ENCODE data around the gene ZFAND2A. TPM values are rescaled to one million over a fixed set of nuclear protein-coding genes. Genes with fewer than 3 reads are reported as not detected.

The ZFAND2A gene
- total and polyA plus RNA-seq, 2 of the 8 experiments (the other 6 are each of a cell fraction or from before 2014, with no cell fraction given), result 16.6 to 20.3 TPM

DNA sequence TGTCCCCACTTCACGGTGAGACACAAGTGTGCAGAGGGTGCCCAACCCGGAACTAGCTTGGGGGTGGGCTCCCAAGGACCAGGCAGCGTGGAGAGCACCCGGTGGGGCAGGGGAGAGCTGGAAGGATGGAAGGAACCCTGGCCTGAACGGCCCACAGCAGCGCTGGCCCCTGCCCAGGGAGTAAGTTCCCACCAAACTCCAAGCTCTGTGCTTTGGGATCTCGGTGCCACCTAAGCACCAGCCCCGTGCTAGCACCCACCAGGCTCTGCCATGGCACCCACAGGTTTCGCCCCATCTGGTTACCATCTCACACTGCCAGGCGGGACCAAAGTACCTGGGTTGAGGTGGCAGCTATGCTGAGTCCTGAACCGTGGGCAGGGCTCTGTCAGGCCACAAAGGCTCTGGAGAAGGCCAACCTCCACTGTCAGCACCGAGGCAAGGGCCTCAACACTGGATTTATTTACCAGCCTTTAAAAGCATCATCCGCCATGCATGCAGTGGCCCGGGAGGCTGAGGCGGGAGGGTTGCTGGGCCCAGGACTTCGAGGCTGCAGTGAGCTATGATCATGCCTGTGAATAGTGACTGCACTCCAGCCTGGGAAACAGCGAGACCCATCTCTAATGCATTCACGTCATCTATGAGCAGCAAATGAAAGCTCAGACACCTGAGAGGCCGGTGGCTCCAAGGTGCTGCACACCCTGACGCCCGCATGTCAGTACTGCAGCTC is 56.0 kb downstream of the ZFAND2A start:
- CTCF ChIA-PET (ENCODE audit: partially characterized antibody), result interaction anchor here (0.8 to 1.9 kb wide), 11 partner anchors 9 to 111 kb away, joined by 3 to 8 read pairs (median 3); no protein-coding TSS in a partner anchor
- POLR2A ChIA-PET (ENCODE audit: partially characterized antibody), result interaction anchor here (1.7 kb wide), 1 partner anchor 8 kb away, joined by 5 read pairs; no protein-coding TSS in a partner anchor
- no peak for TF ChIP-seq SAP30 (IDR thresholded peaks at IDR 0.05; ENCODE audit: insufficient read depth, insufficient replicate concordance, low read length)
- TF ChIP-seq SP1 (IDR thresholded peaks at IDR 0.05; ENCODE audit: low read depth, low read length), result no peak
- TF ChIP-seq NRF1 (IDR thresholded peaks at IDR 0.05; ENCODE audit: low read depth, low read length), result no peak
- no peak for TF ChIP-seq SP4 (IDR thresholded peaks at IDR 0.05; ENCODE audit: low read length)
- no peak for TF ChIP-seq RBBP5 (IDR thresholded peaks at IDR 0.05; ENCODE audit: borderline replicate concordance, low read depth, low read length)
- no peak for TF ChIP-seq CREB1 (IDR thresholded peaks at IDR 0.05)
- TF ChIP-seq RXRA (IDR thresholded peaks at IDR 0.05; ENCODE audit: insufficient read depth, low read depth, low read length), result no peak
- TF ChIP-seq, protein P1, sequence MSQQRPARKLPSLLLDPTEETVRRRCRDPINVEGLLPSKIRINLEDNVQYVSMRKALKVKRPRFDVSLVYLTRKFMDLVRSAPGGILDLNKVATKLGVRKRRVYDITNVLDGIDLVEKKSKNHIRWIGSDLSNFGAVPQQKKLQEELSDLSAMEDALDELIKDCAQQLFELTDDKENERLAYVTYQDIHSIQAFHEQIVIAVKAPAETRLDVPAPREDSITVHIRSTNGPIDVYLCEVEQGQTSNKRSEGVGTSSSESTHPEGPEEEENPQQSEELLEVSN (IDR thresholded peaks at IDR 0.05), result no peak
- TF ChIP-seq CEBPB (IDR thresholded peaks at IDR 0.05; ENCODE audit: low read depth, low read length), result no peak
- TF ChIP-seq MAFK (IDR thresholded peaks at IDR 0.05; ENCODE audit: low read depth, low read length), result no peak
- no peak for TF ChIP-seq CHD2 (IDR thresholded peaks at IDR 0.05; ENCODE audit: low read length)

More for the DNA sequence above, 56.0 kb downstream of the ZFAND2A start:
- no peaks in the 10 kb centered on the region for H3K23me2 ChIP-seq (ENCODE audit: low read depth, low read length)
- no peak overlapping the region for H2AFZ ChIP-seq (ENCODE audit: low read length)
- H3K4me1 ChIP-seq (replicated peaks in 1 of 4; ENCODE audit: control insufficient read depth in 3 of 4, insufficient read depth in 4 of 4, low read length in 3 of 4), result no peaks in the 10 kb centered on the region
- peaks cover 0 to 16% of the 10 kb centered on the region in 2 experiments; a peak in 1 of 4 replicates for H3K79me2 ChIP-seq (ENCODE audit: control insufficient read depth in 1 of 2, insufficient read depth in 2 of 2, low read length in 2 of 2)
- H4K5ac ChIP-seq (ENCODE audit: insufficient read length, low read depth, low read length), result no peak overlapping the region
- no peaks in the 10 kb centered on the region for H3K9me3 ChIP-seq (ENCODE audit: insufficient read depth in 2 of 2, low read depth in 1 of 2, low read length in 1 of 2)
- H2BK15ac ChIP-seq (ENCODE audit: low read length), result no peak overlapping the region
- H3K14ac ChIP-seq (ENCODE audit: insufficient read length), result no peak overlapping the region
- H3K56ac ChIP-seq (replicated peaks; ENCODE audit: insufficient read length, low read depth, low read length), result no peak overlapping the region
- DNase-seq (ENCODE audit: low read depth in 1 of 2, low spot score in 2 of 2) (no peak), FAIRE-seq (no peak)
- H3K79me1 ChIP-seq (ENCODE audit: low read depth, low read length), result peaks cover 23% of the 10 kb centered on the region
- H3K18ac ChIP-seq (ENCODE audit: extremely low read depth, low read length), result no peak overlapping the region
- H2BK5ac ChIP-seq (ENCODE audit: low read depth, low read length), result no peak overlapping the region
- H3K4me2 ChIP-seq (ENCODE audit: insufficient read depth in 1 of 2, low read depth in 2 of 2, low read length in 2 of 2), result no peak overlapping the region
- H3K4ac ChIP-seq (replicated peaks; ENCODE audit: insufficient read length, low read depth, low read length), result no peak overlapping the region
- no peak overlapping the region for H3K27ac ChIP-seq (ENCODE audit: low read depth, low read length)
- WGBS, 2 experiments (ENCODE audit: extremely low coverage in 1 of 2, insufficient coverage in 1 of 2, insufficient read length in 1 of 2, insufficient replicate concordance in 2 of 2, low coverage in 1 of 2, low lambda C conversion rate in 2 of 2, missing lambda C conversion rate in 1 of 2), result 93% methylated on average over 21 of the region's 21 CpGs; no CpG with 5 or more reads in 1 of the 2 experiments
- H2BK20ac ChIP-seq (ENCODE audit: low read length), result no peak overlapping the region
- no peak overlapping the region for H2BK120ac ChIP-seq (replicated peaks; ENCODE audit: low read depth, low read length)
- no peak overlapping the region for H2BK12ac ChIP-seq (ENCODE audit: low read depth, low read length)
- no peak overlapping the region for H3K23ac ChIP-seq (ENCODE audit: insufficient read length)
- no peak overlapping the region for H4K8ac ChIP-seq (ENCODE audit: extremely low read depth, insufficient read depth, low read length)
- H4K20me1 ChIP-seq (replicated peaks in 1 of 2; ENCODE audit: control insufficient read depth in 1 of 2, insufficient read depth in 2 of 2, low read length in 2 of 2), result peaks cover 0 to 19% of the 10 kb centered on the region in 2 experiments
- H2AK5ac ChIP-seq (ENCODE audit: low read depth, low read length), result no peak overlapping the region
- no peak overlapping the region for H4K91ac ChIP-seq (replicated peaks; ENCODE audit: insufficient read length, low read length)
- H3K9ac ChIP-seq (replicated peaks in 1 of 4; ENCODE audit: extremely low read depth in 1 of 4, low read depth in 3 of 4, low read length in 3 of 4), result no peak overlapping the region
- no peaks in the 10 kb centered on the region for H3K27me3 ChIP-seq (replicated peaks in 1 of 4; ENCODE audit: control insufficient read depth in 3 of 4, extremely low read depth in 1 of 4, insufficient read depth in 3 of 4, low read length in 3 of 4)
- no peak overlapping the region for H3K4me3 ChIP-seq (ENCODE audit: extremely low read depth in 1 of 4, insufficient read depth in 2 of 4, low read depth in 3 of 4, low read length in 4 of 4)
- H3K36me3 ChIP-seq (ENCODE audit: control insufficient read depth in 2 of 4, insufficient read depth in 4 of 4, low read length in 3 of 4), result no peaks in the 10 kb centered on the region
